GM19324 (cell line): ENCODE results near the gene ABCA8.
"Not testable (repeated sequence)": the region's sequence is repeated elsewhere in the genome, so short reads cannot be mapped to it uniquely, and the experiment has no call there.

Experiments
- ATAC-seq: cut with Tn5 transposase; IDR thresholded peaks from one replicate; pipeline ENCODE4 v1.9.1; 2021; ENCODE audit warnings: mild to moderate bottlenecking, moderate library complexity; ENCODE audit not compliant: unreplicated experiment, low FRiP score

The ABCA8 gene

GRCh38 chr17:68835071-68835470 lies 120.1 kb downstream of the ABCA8 start:
- no peak for ATAC-seq

GRCh38 chr17:68834328-68834836 lies 120.8 kb downstream of the ABCA8 start:
- no peak for ATAC-seq

- ATAC-seq: no peak
These were observed 122.9 kb downstream of the ABCA8 start for GRCh38 chr17:68832109-68832802.

GRCh38 chr17:68831170-68831569 lies 124.0 kb downstream of the ABCA8 start:
- ATAC-seq: no peak

GRCh38 chr17:68830313-68830712 lies 124.9 kb downstream of the ABCA8 start:
- ATAC-seq: no peak

- ATAC-seq: no peak
These were observed 126.0 kb downstream of the ABCA8 start for GRCh38 chr17:68829211-68829610.

- ATAC-seq: no peak
These were observed 130.5 kb downstream of the ABCA8 start for GRCh38 chr17:68824707-68825106.

GRCh38 chr17:68824185-68824584 lies 131.0 kb downstream of the ABCA8 start:
- ATAC-seq: not testable (repeated sequence)

GRCh38 chr17:68822719-68823289 lies 132.4 kb downstream of the ABCA8 start:
- ATAC-seq: no peak

- no peak for ATAC-seq
These were observed 133.1 kb downstream of the ABCA8 start for GRCh38 chr17:68821860-68822696.

GRCh38 chr17:68820825-68821481 lies 134.2 kb downstream of the ABCA8 start:
- ATAC-seq: no peak

- ATAC-seq: no peak
These were observed 134.7 kb downstream of the ABCA8 start for GRCh38 chr17:68820476-68820824.

- ATAC-seq: no peak
These were observed 135.7 kb downstream of the ABCA8 start for GRCh38 chr17:68819465-68819864.
